ENCODE results near the gene SYVN1.

- TF ChIP-seq, protein P1, sequence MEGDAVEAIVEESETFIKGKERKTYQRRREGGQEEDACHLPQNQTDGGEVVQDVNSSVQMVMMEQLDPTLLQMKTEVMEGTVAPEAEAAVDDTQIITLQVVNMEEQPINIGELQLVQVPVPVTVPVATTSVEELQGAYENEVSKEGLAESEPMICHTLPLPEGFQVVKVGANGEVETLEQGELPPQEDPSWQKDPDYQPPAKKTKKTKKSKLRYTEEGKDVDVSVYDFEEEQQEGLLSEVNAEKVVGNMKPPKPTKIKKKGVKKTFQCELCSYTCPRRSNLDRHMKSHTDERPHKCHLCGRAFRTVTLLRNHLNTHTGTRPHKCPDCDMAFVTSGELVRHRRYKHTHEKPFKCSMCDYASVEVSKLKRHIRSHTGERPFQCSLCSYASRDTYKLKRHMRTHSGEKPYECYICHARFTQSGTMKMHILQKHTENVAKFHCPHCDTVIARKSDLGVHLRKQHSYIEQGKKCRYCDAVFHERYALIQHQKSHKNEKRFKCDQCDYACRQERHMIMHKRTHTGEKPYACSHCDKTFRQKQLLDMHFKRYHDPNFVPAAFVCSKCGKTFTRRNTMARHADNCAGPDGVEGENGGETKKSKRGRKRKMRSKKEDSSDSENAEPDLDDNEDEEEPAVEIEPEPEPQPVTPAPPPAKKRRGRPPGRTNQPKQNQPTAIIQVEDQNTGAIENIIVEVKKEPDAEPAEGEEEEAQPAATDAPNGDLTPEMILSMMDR (IDR thresholded peaks at IDR 0.05) = peak; percentile 88
- TF ChIP-seq JUN (CRISPR knock-in tag; IDR thresholded peaks at IDR 0.05) (no peak), NFE2L1 (CRISPR knock-in tag; IDR thresholded peaks at IDR 0.05) (no peak)
These were observed 56.2 kb downstream of the SYVN1 start for GRCh38 chr11:65078151-65078550.
